ENCODE measurements around the gene TCF4.

The TCF4 gene

DNA sequence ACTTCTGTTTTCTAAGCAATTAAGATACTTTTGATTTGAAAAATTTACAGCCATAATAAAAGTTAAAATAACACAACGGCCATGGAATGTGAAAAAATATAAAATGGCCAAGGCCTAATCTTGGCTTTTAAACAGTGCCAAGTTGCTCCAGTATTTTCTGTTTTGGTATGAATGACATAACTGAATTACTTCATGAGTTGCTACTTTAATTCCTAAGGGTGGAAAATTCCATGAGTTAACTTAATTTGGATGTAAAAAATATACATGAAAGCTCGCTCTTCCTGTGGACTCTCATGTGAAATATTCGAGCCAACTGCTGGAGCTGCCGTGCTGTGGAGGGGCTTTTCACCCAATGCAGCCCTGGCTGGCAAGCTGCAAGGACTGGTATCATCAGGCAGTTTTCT lies 342.8 kb downstream of the TCF4 start:
- H3K4me3 ChIP-seq (replicated peaks; ENCODE audit: insufficient read depth, low read length): no peak overlapping the region
- H3K27me3 ChIP-seq (ENCODE audit: insufficient read depth, poor library complexity, severe bottlenecking): no peaks in the 10 kb centered on the region
- no peak for TF ChIP-seq SPI1 (IDR thresholded peaks at IDR 0.05; ENCODE audit: borderline replicate concordance, low read depth)
- TF ChIP-seq, protein P1, sequence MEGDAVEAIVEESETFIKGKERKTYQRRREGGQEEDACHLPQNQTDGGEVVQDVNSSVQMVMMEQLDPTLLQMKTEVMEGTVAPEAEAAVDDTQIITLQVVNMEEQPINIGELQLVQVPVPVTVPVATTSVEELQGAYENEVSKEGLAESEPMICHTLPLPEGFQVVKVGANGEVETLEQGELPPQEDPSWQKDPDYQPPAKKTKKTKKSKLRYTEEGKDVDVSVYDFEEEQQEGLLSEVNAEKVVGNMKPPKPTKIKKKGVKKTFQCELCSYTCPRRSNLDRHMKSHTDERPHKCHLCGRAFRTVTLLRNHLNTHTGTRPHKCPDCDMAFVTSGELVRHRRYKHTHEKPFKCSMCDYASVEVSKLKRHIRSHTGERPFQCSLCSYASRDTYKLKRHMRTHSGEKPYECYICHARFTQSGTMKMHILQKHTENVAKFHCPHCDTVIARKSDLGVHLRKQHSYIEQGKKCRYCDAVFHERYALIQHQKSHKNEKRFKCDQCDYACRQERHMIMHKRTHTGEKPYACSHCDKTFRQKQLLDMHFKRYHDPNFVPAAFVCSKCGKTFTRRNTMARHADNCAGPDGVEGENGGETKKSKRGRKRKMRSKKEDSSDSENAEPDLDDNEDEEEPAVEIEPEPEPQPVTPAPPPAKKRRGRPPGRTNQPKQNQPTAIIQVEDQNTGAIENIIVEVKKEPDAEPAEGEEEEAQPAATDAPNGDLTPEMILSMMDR (IDR thresholded peaks at IDR 0.05; ENCODE audit: insufficient read depth, low read length): no peak
- no peak for TF ChIP-seq REST (IDR thresholded peaks at IDR 0.05; ENCODE audit: insufficient replicate concordance, low read depth)
- no peak for TF ChIP-seq GABPA (IDR thresholded peaks at IDR 0.05; ENCODE audit: low read depth)
- TF ChIP-seq POLR2AphosphoS5 (IDR thresholded peaks at IDR 0.05; ENCODE audit: low read depth): no peak
- no peak for DNase-seq (ENCODE audit: low read depth in 1 of 2, low spot score in 1 of 2)
- no peak overlapping the region for H3K27ac ChIP-seq (replicated peaks)

DNA sequence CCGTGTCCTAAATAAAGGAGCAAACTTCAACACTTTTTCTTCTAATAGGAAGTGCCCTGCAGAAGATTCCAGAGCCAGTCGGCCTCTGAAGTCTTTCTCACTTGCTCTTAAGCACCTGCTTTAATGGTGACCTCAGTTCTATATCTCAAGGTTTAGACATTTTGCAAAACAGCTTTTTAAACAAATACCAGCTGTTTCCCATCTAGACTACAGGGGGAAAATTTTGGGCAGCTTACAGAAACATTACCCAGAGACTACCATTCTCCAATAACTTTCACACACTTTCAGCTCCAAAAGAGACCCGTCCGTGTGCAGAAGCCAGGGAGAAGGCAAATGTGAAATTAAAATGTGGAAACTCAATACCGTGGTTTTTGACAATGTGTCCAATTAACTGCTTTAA lies 343.4 kb downstream of the TCF4 start:
- no peaks in the 10 kb centered on the region for H3K27me3 ChIP-seq (ENCODE audit: insufficient read depth, poor library complexity, severe bottlenecking)
- H3K27ac ChIP-seq (replicated peaks): no peak overlapping the region
- DNase-seq (ENCODE audit: low read depth in 1 of 2, low spot score in 1 of 2): no peak
- TF ChIP-seq GABPA (IDR thresholded peaks at IDR 0.05; ENCODE audit: low read depth): no peak
- TF ChIP-seq, protein P1 (IDR thresholded peaks at IDR 0.05; ENCODE audit: insufficient read depth, low read length): no peak
- TF ChIP-seq POLR2AphosphoS5 (IDR thresholded peaks at IDR 0.05; ENCODE audit: low read depth): no peak
- TF ChIP-seq SPI1 (IDR thresholded peaks at IDR 0.05; ENCODE audit: borderline replicate concordance, low read depth): no peak
- no peak for TF ChIP-seq REST (IDR thresholded peaks at IDR 0.05; ENCODE audit: insufficient replicate concordance, low read depth)
- no peak overlapping the region for H3K4me3 ChIP-seq (replicated peaks; ENCODE audit: insufficient read depth, low read length)

DNA sequence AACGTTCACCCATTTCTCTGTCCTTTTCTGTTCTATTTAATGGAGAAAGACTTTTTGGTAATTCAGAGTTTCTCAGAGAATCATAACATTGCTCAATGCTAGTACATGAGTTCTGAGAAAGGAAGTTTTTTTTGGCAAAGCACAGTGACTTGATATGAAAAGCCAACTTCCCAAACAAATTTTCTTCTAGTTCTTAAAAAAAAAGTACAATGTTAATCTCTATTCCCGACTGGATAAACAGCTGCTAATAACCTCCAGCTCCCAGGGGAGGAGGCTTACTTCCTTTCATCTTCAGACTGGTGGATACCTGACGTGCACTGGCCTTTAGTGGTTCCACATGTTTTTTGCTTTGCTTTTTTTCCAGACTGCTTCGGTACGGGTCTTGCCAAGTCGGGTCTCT lies 344.1 kb downstream of the TCF4 start:
- Histone ChIP-seq H3K4me3 (replicated peaks; ENCODE audit: insufficient read depth, low read length) (no peak overlapping the region), H3K27ac (replicated peaks) (no peak overlapping the region), H3K27me3 (ENCODE audit: insufficient read depth, poor library complexity, severe bottlenecking) (no peaks in the 10 kb centered on the region)
- no peak for DNase-seq (ENCODE audit: low read depth in 1 of 2, low spot score in 1 of 2)
- TF ChIP-seq REST (IDR thresholded peaks at IDR 0.05; ENCODE audit: insufficient replicate concordance, low read depth) (no peak), SPI1 (IDR thresholded peaks at IDR 0.05; ENCODE audit: borderline replicate concordance, low read depth) (no peak), POLR2AphosphoS5 (IDR thresholded peaks at IDR 0.05; ENCODE audit: low read depth) (no peak), GABPA (IDR thresholded peaks at IDR 0.05; ENCODE audit: low read depth) (no peak)
- TF ChIP-seq, protein P1 (IDR thresholded peaks at IDR 0.05; ENCODE audit: insufficient read depth, low read length): no peak

All from HL-60 (cell line).